Heart left ventricle (tissue), 13 donors: ENCODE data around the gene NRBF2.

ENCODE experiments used
- CTCF ChIP-seq, 12 donors: fragments of 200-600 bp; sonication (generic) in 4 of 12; IDR thresholded peaks; one replicate each; pipeline versions ENCODE4 v1.5.0 to v1.8.0; 2018 to 2022; ENCODE audit warnings: antibody characterized with exemption in 12 of 12, mild to moderate bottlenecking in 5 of 12
- POLR2A ChIP-seq, 2 donors: fragments of 450-650 bp; IDR thresholded peaks; one replicate each; pipeline ENCODE4 v1.6.1; 2017; ENCODE audit warnings: antibody characterized with exemption in 2 of 2, mild to moderate bottlenecking in 2 of 2, moderate library complexity in 2 of 2
- donor health status: ischemic (EF 13 %, LVEDD 7.1; RV severe dilation, severe dysfunction).
- donor health status: DM: no; HTN: yes; CAD: no.
- donor health status: DM: no; HTN: no; CAD: no.
- donor health status: ischemic (EF 25% LVEDD 6.9; RV normal size, moderate dysfunction).
- donor health status: ischemic (EF 25% LVEDD 5.7; RV mildly dilated, moderate dysfunction).
- donor health status: ischemic (EF 35%, LVEDD 5.7; RV mildly dilated, moderate dysfunction).
- donor health status: nonischemic (EF 11% LVEDD 7.7; RV severe dilation, severe dysfunction).
- donor health status: DM: yes; HTN: yes; CAD: no.
- donor health status: PGD.
- donor health status: ischemic (EF 29% LVEDD 5.4; RV normal size, mild dysfunction).
- donor health status: nonischemic (EF 23%, LVEDD 6.1; RV moderate dilation, normal function).

- TF ChIP-seq CTCF (IDR thresholded peaks at IDR 0.05) = no peak
- TF ChIP-seq POLR2A (IDR thresholded peaks at IDR 0.05) = no peak
These were observed 17.3 kb upstream of the NRBF2 start for GRCh38 chr10:63115732-63116383.
